ENCODE measurements around the gene COL1A2. TPM values are rescaled to one million over a fixed set of nuclear protein-coding genes. Genes with fewer than 3 reads are reported as not detected.

Gene COL1A2
- total RNA-seq, 1 experiment from 2014 or later, result 3.0 TPM

DNA sequence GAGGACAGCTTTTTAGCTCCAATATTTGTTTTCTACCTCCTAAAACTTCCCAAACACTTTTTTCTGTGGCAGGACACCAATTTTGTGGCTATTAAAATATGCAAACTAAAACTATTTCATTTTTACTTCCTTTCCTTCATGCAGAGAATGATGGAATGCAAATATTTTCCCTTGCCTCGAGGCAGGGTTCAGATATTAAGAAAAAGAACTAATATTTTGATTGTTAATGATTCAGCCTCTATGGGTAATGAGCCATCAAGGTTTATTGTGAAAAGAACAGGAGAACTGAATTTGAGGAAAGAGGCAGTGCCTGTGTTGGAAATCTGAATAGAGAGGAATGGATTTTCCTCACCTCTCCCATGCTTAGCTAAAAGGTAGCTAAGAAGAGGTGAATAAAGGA is 71.8 kb downstream of the COL1A2 start:
- intact Hi-C loops (cut with micrococcal nuclease), result no loop called here
- Histone ChIP-seq H3K9ac (ENCODE audit: low read length) (no peak overlapping the region), H3K4me2 (ENCODE audit: low read length) (no peak overlapping the region), H3K9me2 (ENCODE audit: insufficient read depth) (no peaks in the 10 kb centered on the region), H3K27ac (ENCODE audit: low read depth, low read length) (no peak overlapping the region), H3K36me3 (ENCODE audit: control insufficient read depth in 1 of 2, insufficient read depth in 2 of 2, low read length in 2 of 2) (no peaks in the 10 kb centered on the region), H2AFZ (ENCODE audit: low read depth, low read length, poor library complexity, severe bottlenecking) (no peak overlapping the region), H3K27me3 (ENCODE audit: insufficient read depth, low read length) (no peaks in the 10 kb centered on the region), H3K4me3 (replicated peaks in 1 of 2; ENCODE audit: low read depth in 1 of 2, low read length in 2 of 2) (no peak overlapping the region), H4K20me1 (ENCODE audit: insufficient read depth) (no peaks in the 10 kb centered on the region), H3K4me1 (ENCODE audit: control insufficient read depth in 1 of 2, insufficient read depth in 2 of 2, low read length in 2 of 2) (no peaks in the 10 kb centered on the region), H3K79me2 (ENCODE audit: insufficient read depth, low read length) (no peaks in the 10 kb centered on the region), H3K9me3 (ENCODE audit: control insufficient read depth in 1 of 2, insufficient read depth in 1 of 2, low read depth in 1 of 2, low read length in 2 of 2) (no peaks in the 10 kb centered on the region)
- RAD21 ChIA-PET (ENCODE audit: low non-redundant PET in 1 of 2, low total read pairs in 2 of 2, uncharacterized antibody in 2 of 2, unreplicated experiment in 2 of 2), result no interaction called here
- no peak for TF ChIP-seq FOSL1 (IDR thresholded peaks at IDR 0.05; ENCODE audit: low read depth)
- TF ChIP-seq ZFX (IDR thresholded peaks at IDR 0.05), result no peak
- no peak for TF ChIP-seq EZH2phosphoT487 (IDR thresholded peaks at IDR 0.05; ENCODE audit: borderline replicate concordance)
- TF ChIP-seq EGR1 (IDR thresholded peaks at IDR 0.05; ENCODE audit: low read depth), result no peak
- TF ChIP-seq, protein P1, sequence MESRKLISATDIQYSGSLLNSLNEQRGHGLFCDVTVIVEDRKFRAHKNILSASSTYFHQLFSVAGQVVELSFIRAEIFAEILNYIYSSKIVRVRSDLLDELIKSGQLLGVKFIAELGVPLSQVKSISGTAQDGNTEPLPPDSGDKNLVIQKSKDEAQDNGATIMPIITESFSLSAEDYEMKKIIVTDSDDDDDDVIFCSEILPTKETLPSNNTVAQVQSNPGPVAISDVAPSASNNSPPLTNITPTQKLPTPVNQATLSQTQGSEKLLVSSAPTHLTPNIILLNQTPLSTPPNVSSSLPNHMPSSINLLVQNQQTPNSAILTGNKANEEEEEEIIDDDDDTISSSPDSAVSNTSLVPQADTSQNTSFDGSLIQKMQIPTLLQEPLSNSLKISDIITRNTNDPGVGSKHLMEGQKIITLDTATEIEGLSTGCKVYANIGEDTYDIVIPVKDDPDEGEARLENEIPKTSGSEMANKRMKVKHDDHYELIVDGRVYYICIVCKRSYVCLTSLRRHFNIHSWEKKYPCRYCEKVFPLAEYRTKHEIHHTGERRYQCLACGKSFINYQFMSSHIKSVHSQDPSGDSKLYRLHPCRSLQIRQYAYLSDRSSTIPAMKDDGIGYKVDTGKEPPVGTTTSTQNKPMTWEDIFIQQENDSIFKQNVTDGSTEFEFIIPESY (IDR thresholded peaks at IDR 0.05; ENCODE audit: extremely low read depth, insufficient replicate concordance, low read length), result no peak
- no peak for TF ChIP-seq CTCF (IDR thresholded peaks at IDR 0.05 in 2 of 3, conservative IDR thresholded peaks at IDR 0.05 in 1 of 3; ENCODE audit: borderline replicate concordance in 1 of 3, insufficient read depth in 1 of 3, low read depth in 2 of 3, low read length in 2 of 3)
- TF ChIP-seq JUND (IDR thresholded peaks at IDR 0.05), result no peak
- TF ChIP-seq, protein P2, sequence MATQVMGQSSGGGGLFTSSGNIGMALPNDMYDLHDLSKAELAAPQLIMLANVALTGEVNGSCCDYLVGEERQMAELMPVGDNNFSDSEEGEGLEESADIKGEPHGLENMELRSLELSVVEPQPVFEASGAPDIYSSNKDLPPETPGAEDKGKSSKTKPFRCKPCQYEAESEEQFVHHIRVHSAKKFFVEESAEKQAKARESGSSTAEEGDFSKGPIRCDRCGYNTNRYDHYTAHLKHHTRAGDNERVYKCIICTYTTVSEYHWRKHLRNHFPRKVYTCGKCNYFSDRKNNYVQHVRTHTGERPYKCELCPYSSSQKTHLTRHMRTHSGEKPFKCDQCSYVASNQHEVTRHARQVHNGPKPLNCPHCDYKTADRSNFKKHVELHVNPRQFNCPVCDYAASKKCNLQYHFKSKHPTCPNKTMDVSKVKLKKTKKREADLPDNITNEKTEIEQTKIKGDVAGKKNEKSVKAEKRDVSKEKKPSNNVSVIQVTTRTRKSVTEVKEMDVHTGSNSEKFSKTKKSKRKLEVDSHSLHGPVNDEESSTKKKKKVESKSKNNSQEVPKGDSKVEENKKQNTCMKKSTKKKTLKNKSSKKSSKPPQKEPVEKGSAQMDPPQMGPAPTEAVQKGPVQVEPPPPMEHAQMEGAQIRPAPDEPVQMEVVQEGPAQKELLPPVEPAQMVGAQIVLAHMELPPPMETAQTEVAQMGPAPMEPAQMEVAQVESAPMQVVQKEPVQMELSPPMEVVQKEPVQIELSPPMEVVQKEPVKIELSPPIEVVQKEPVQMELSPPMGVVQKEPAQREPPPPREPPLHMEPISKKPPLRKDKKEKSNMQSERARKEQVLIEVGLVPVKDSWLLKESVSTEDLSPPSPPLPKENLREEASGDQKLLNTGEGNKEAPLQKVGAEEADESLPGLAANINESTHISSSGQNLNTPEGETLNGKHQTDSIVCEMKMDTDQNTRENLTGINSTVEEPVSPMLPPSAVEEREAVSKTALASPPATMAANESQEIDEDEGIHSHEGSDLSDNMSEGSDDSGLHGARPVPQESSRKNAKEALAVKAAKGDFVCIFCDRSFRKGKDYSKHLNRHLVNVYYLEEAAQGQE (IDR thresholded peaks at IDR 0.05; ENCODE audit: low read depth), result no peak
- no peak for TF ChIP-seq TCF7L2 (IDR thresholded peaks at IDR 0.05; ENCODE audit: borderline replicate concordance, extremely low read depth, insufficient read depth, insufficient read length)
- TF ChIP-seq CEBPB (IDR thresholded peaks at IDR 0.05; ENCODE audit: low read depth), result no peak
- TF ChIP-seq, protein P3, sequence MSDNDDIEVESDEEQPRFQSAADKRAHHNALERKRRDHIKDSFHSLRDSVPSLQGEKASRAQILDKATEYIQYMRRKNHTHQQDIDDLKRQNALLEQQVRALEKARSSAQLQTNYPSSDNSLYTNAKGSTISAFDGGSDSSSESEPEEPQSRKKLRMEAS (IDR thresholded peaks at IDR 0.05), result no peak
- TF ChIP-seq POLR2AphosphoS5 (IDR thresholded peaks at IDR 0.05; ENCODE audit: low read depth, low read length), result no peak
- CTCF ChIA-PET, result no interaction called here
- ATAC-seq, result no peak
- POLR2A ChIA-PET, result no interaction called here
- BruUV-seq (replicated peaks), result no TSS peak
- no peak for DNase-seq (ENCODE audit: low read depth, low spot score)

All from HCT116 (cell line).